ENCODE data around the gene CARMIL1.
A peak's percentile ranks its signal among the peaks of the same experiment; 100 is the strongest.

CARMIL1 gene

DNA sequence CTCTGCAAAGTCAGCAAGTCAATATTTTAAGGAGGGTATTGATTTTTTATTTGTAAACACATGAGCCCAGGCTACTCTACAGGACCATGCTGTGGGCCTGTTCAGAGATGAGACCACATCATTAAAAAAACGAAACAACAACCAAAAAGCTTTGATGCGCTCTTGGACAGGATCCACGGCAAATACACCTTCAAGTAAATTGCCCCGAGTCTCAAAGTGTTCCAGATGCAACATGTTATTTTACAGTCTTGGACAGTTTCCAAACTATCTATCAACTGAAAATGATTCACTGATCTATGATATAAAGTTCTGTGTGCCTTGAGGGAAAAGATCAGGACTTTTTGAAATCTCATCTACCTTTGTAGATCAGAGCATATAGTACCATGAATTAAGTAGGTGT is 25.8 kb upstream of the CARMIL1 start:
- no peak for DNase-seq (ENCODE audit: low read depth in 1 of 2, low spot score in 1 of 2)
- in situ Hi-C loops (cut with HindIII; ENCODE audit: low pct_unique_long_range_greater_than_20kb, low sequenced_read_pairs) = no loop called here
- TF ChIP-seq JUND (IDR thresholded peaks at IDR 0.05; ENCODE audit: low read depth) = no peak

DNA sequence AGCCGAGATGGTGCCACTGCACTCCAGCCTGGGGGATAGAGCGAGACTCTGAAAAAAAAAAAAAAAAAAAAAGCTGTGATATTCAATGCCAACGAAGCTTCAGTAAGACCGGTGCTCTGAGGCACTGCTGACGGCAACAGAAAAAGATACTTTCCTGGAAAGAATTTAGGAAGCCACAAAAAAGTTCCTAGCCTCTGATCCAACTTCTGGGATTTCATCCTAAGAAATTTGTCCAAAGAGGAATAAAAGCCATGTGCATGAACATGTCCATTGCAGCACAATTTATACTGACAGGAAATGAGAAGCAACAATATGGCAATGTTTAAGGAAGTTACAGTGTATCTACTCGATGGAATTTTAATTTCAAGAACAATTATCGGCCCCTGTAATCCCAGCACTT is 24.5 kb upstream of the CARMIL1 start:
- in situ Hi-C loops (cut with HindIII; ENCODE audit: low pct_unique_long_range_greater_than_20kb, low sequenced_read_pairs) = no loop called here
- no peak for TF ChIP-seq JUND (IDR thresholded peaks at IDR 0.05; ENCODE audit: low read depth)
- DNase-seq (ENCODE audit: low read depth in 1 of 2, low spot score in 1 of 2) = no peak

DNA sequence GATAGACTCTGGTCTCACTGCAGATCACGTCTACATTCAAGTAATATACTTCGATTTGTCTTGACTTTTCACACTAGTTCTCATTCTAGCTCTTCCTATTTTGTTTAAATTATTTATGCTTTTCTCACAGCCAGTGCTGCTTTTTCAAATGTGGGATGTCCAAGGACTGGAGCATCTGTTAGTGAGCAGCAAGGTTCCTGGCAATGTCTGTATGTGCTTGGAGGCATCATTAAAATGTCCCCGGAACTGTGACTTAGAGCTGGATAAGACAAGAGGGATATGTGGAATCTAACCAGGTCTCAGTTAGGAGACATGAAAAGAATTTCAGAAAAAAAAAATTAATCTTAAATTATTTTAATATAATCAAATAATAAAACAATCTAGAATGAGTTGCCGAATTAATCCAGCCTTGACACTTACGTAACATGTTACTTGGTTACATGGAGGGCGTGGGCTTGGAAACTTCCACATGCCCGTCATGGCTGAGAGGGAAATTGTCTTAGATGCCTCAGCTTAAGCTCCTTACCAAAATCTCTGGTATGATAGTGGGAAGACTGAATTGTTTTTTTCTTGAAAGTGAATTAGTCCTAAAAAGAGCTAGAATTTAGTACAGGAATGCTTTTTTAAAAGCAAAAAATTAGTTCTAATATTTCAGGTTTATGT is 21.4 kb upstream of the CARMIL1 start:
- in situ Hi-C loops (cut with HindIII; ENCODE audit: low pct_unique_long_range_greater_than_20kb, low sequenced_read_pairs) = no loop called here
- DNase-seq (ENCODE audit: low read depth in 1 of 2, low spot score in 1 of 2) = no peak
- TF ChIP-seq JUND (IDR thresholded peaks at IDR 0.05; ENCODE audit: low read depth) = no peak

DNA sequence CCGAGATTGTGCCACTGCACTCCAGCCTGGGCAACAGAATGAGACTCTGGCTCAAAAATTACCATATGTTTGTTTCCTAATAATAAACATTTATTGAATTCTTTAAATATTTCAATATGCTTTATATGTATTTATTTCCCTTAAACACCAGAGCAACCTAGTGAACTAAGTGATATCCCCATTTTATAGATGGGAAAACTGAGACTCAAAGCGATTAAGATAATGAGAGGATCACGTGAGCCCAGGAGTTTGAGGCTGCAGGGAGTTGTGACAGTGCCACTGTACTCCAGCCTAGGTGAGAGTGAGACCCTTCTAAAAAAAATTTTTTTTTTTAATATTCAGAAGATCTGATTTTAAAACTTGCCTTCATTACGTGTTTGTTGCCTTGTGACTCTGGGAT is 19.4 kb upstream of the CARMIL1 start:
- no peak for DNase-seq (ENCODE audit: low read depth in 1 of 2, low spot score in 1 of 2)
- in situ Hi-C loops (cut with HindIII; ENCODE audit: low pct_unique_long_range_greater_than_20kb, low sequenced_read_pairs) = no loop called here
- no peak for TF ChIP-seq JUND (IDR thresholded peaks at IDR 0.05; ENCODE audit: low read depth)

DNA sequence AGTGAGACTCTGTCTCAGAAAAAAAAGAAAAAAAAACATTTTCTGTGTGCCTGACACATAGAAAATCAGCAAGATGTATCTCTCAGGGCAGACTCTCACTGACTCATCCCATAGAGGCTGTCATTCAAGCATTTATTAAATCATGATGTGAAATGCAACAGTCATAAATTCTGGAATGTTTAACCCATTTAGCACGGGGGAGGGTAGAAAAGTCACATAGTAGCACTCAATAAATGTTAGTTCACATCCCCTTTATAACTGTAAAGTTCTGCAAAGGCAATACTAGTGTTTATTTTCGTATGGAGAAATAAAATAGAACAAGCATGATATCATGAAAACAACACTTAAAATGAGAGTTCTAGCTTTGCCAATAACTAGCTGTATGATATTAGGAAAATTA is 15.5 kb upstream of the CARMIL1 start:
- in situ Hi-C loops (cut with HindIII; ENCODE audit: low pct_unique_long_range_greater_than_20kb, low sequenced_read_pairs) = no loop called here
- TF ChIP-seq JUND (IDR thresholded peaks at IDR 0.05; ENCODE audit: low read depth) = no peak
- DNase-seq (ENCODE audit: low read depth in 1 of 2, low spot score in 1 of 2) = no peak

DNA sequence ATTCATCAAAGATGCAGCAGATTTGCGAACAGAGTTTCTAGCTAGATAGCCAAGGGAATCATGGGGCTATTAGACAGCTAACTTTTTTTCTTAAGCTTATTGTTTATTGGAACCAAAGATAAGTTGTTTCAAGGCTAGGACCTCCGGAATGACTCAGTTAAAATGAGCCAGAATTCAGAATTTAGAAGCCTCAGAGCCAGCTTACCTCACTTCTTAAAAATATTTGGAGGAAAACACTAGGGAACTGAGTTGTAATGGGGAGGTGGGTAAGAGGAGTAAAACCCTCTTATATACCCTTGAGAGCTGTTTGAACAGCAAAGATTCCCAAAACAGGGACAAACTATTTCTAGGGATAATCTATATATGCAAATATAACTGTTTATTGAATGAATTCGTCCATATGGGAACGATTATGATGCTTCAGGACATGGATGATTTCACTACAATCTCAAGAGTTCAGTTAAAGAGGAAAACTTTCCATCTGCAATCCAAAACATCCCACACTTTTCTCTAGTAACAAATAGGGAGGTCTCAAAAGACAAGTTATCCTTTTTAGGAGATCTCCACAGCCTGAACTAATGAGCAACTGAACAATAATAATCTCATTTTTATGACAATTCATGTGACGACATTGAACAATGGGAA is 12.6 kb upstream of the CARMIL1 start:
- no peak for DNase-seq (ENCODE audit: low read depth in 1 of 2, low spot score in 1 of 2)
- in situ Hi-C loops (cut with HindIII; ENCODE audit: low pct_unique_long_range_greater_than_20kb, low sequenced_read_pairs) = no loop called here

DNA sequence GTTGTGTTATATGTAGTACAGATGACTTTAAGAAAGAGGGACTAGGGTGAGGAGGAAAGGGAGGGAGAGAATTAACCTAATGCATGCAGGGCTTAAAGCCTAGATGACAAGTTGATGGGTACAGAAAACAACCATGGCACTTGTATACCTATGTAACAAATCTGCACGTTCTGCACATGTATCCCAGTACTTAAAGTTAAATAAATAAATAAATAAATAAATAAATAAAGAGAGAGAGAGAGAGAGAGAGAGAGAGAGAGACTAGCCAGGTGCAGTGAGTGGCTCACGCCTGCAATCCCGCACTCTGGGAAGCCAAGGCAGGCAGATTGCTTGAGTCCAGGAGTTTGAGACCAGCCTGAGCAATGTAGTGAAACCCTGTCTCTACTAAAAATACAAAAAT is 11.5 kb upstream of the CARMIL1 start:
- in situ Hi-C loops (cut with HindIII; ENCODE audit: low pct_unique_long_range_greater_than_20kb, low sequenced_read_pairs) = no loop called here
- no peak for DNase-seq (ENCODE audit: low read depth in 1 of 2, low spot score in 1 of 2)
- TF ChIP-seq JUND (IDR thresholded peaks at IDR 0.05; ENCODE audit: low read depth) = no peak

More for the DNA sequence above, 12.6 kb upstream of the CARMIL1 start:
- TF ChIP-seq JUND (IDR thresholded peaks at IDR 0.05; ENCODE audit: low read depth) = no peak

DNA sequence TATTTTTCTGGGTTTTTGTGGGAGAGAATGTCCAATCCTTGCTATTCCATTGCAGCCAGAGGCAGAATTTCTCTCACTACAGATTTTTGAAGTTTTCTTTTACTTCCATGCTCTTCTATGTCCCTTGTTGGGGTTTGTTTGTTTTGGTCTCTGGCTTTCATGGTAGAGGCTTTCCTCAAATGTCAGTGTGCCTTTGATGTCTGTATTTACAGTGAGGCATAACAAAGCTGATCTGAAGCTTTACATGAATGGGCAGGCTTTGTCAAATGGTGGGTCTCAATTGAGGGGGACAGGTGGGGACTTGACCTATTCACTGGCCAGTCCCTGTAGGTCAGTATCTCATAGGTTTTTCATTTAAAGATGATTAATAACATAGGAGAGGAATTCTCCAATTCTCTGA is 8.6 kb upstream of the CARMIL1 start:
- TF ChIP-seq JUND (IDR thresholded peaks at IDR 0.05; ENCODE audit: low read depth) = no peak
- in situ Hi-C loops (cut with HindIII; ENCODE audit: low pct_unique_long_range_greater_than_20kb, low sequenced_read_pairs) = no loop called here
- no peak for DNase-seq (ENCODE audit: low read depth in 1 of 2, low spot score in 1 of 2)

DNA sequence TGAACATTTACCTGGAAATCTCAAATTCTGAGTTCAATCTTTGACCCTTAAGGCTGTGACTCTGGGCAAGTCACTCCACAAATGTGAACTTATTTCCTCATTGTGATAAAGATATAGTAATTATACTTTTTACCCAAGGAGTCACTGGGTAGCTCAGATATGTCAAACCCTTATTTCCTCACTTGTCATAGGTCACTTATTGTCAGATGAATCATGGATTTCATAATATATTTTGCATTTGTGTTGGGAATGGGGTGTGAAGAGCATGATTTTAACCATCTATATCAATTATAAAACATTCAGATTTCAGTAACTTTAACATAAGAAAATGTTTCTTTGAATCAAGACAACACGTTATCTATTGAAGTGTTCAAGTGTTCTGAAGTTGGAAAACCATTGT is 3.7 kb upstream of the CARMIL1 start:
- DNase-seq (ENCODE audit: low read depth in 1 of 2, low spot score in 1 of 2) = no peak
- no peak for TF ChIP-seq JUND (IDR thresholded peaks at IDR 0.05; ENCODE audit: low read depth)
- in situ Hi-C loops (cut with HindIII; ENCODE audit: low pct_unique_long_range_greater_than_20kb, low sequenced_read_pairs) = no loop called here

DNA sequence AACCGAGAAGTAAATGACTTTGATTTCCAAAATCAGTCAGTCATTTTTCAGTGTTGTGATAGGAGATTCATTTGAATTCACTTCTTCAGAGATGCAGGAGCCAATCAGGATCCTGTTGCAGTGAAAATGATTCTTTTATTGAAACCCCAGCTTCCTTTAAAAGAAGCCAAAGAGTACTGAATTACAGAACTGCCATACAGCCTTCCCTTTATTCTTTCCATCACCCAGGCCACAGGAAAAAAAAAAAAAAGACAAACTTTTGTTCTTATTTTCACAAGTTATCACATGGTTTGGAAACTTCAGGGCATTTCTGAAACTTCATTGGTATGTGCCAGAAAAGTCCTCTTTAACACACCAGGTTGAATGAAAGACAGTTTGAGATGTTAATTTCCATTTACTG is 1.8 kb upstream of the CARMIL1 start:
- TF ChIP-seq JUND (IDR thresholded peaks at IDR 0.05; ENCODE audit: low read depth) = no peak
- in situ Hi-C loops (cut with HindIII; ENCODE audit: low pct_unique_long_range_greater_than_20kb, low sequenced_read_pairs) = no loop called here
- DNase-seq (ENCODE audit: low read depth in 1 of 2, low spot score in 1 of 2) = no peak

DNA sequence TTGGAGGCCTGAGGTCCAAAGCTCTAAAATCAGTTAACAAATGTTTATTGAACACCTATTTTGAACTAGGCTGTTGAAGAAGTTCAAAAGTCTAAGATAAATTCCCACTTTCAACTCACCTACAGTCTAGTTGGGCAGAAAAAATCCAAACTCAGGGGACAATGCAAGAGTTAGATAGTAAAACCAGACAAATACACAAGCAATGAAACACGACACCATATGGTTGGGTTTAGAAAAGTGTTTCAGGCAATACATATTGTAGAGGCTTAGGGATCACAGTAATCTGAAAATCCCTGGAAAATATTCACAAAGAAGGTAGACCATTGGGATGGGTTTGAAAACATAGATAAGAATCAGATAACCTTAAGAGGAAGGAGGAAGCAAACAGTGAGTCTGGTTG is 1.3 kb upstream of the CARMIL1 start:
- TF ChIP-seq JUND (IDR thresholded peaks at IDR 0.05; ENCODE audit: low read depth) = no peak
- DNase-seq (ENCODE audit: low read depth in 1 of 2, low spot score in 1 of 2) = no peak
- in situ Hi-C loops (cut with HindIII; ENCODE audit: low pct_unique_long_range_greater_than_20kb, low sequenced_read_pairs) = no loop called here

DNA sequence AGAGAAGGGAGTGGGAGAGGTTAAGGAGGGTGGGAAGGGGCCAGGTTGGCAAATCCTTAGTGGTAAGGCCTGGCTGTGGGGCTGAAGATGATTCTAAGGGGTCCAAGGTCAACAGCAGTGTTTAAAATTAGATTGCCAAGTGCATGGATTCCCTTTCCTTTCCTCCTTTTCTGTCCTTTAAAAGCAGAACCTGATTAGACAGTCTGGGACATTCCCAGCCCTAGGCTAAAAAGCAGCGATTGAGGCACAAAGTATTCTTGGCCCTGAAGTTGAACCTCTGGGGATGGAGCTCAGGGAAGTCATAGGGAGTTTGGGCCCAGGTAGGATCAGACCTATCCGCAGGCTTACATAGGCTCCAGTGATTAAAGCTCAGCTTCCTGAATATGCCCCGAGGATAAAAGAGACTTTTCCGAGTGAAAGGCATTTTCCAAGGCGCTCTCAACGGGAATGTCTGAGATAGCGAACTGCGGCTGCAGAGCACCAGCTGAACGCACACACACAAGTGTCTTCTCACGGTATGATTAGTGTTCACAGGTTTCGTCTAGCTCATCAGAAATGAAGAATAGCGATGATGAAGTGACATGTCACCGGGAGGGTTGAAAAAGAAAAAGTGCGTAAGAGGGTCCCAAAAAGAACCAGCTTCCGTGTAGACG is 787 bp upstream of the CARMIL1 start:
- no peak for TF ChIP-seq JUND (IDR thresholded peaks at IDR 0.05; ENCODE audit: low read depth)
- in situ Hi-C loops (cut with HindIII; ENCODE audit: low pct_unique_long_range_greater_than_20kb, low sequenced_read_pairs) = no loop called here
- no peak for DNase-seq (ENCODE audit: low read depth in 1 of 2, low spot score in 1 of 2)

DNA sequence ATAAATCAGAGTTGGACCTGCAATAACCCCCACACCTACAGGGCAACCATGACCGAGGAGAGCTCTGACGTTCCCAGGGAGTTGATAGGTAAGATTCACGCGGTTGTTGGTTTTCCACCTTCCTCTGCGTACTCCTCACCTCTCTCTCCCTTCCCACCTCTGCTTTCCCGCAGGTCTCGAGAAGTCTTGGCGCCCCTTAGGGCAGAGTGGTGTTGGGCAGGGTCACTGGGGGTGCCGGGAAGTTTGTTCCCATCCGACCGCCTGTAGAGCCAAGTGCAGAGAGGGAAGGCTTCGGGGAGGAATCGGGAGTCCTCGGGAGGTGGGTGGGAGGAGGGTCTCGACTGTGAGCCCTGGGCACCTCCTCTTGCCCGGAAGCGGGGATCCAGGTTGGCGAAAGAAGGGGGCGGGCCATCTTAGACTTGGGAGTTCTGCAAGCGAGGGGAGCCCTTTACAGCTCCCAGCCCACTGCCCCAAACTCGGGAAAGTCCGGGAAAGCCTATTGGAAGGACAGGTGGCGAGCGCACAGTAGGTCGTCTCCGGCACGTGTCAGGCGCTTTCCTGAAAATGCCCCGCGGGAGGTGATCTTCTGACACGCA is 672 bp downstream of the CARMIL1 start:
- TF ChIP-seq JUND (IDR thresholded peaks at IDR 0.05; ENCODE audit: low read depth) = no peak
- in situ Hi-C loops (cut with HindIII; ENCODE audit: low pct_unique_long_range_greater_than_20kb, low sequenced_read_pairs) = no loop called here
- DNase-seq (ENCODE audit: low read depth in 1 of 2, low spot score in 1 of 2) = peak; percentile 22 to 37
